CD4-positive, alpha-beta memory T cell (primary cell): ENCODE data around the gene GREM2. TPM values are rescaled to one million over a fixed set of nuclear protein-coding genes. Genes with fewer than 3 reads are reported as not detected.

Source experiments
- CTCF ChIA-PET: fragments of 350-600 bp; sonication (Branson Sonifier 250); formaldehyde crosslinking; loops from one replicate; lab custom pipeline; 2021; ENCODE audit warnings: inconsistent platforms; ENCODE audit not compliant: partially characterized antibody; lab: Charles Lee
- POLR2A ChIA-PET: fragments of 350-600 bp; sonication (Branson Sonifier 250); formaldehyde crosslinking; loops from one replicate; lab custom pipeline; 2021; ENCODE audit not compliant: partially characterized antibody; lab: Charles Lee
- DNase-seq, 5 donors: peaks; one replicate each; pipeline versions ENCODE4 v3.0.0 to v3.0.0-alpha.2; 2020 to 2022; ENCODE audit warnings: mixed read lengths in 1 of 5
- H3K27ac ChIP-seq: one replicate; pipeline ENCODE4 v1.7.0; 2013; ENCODE audit warnings: low read depth, low read length
- H3K27me3 ChIP-seq: 2 replicates; pipeline ENCODE4 v1.7.0; 2013; ENCODE audit warnings: mild to moderate bottlenecking, low read length, moderate library complexity; ENCODE audit not compliant: insufficient read depth
- H3K36me3 ChIP-seq: 2 replicates; pipeline ENCODE4 v1.7.0; 2013; ENCODE audit warnings: mild to moderate bottlenecking, low read length, moderate library complexity; ENCODE audit not compliant: insufficient read depth
- H3K4me1 ChIP-seq: 2 replicates; pipeline ENCODE4 v1.7.0; 2013; ENCODE audit warnings: mild to moderate bottlenecking, low read length, moderate library complexity; ENCODE audit not compliant: insufficient read depth
- H3K4me3 ChIP-seq, 2 donors: one replicate each; pipeline ENCODE4 v1.7.0; 2013; ENCODE audit warnings: low read length in 2 of 2, mild to moderate bottlenecking in 1 of 2
- H3K9me3 ChIP-seq, 2 donors: one replicate each; pipeline ENCODE4 v1.7.0; 2013; ENCODE audit warnings: low read length in 2 of 2, control low read depth in 1 of 2; ENCODE audit not compliant: control insufficient read depth in 1 of 2
- H3K27ac Mint-ChIP-seq, 7 donors: one replicate each; pipeline ENCODE4 v1.8.0; 2020 to 2021; ENCODE audit warnings: mixed read lengths in 7 of 7, mild to moderate bottlenecking in 6 of 7, inconsistent platforms in 3 of 7, moderate library complexity in 3 of 7
- H3K27me3 Mint-ChIP-seq, 2 donors: one replicate each; pipeline ENCODE4 v1.8.0; 2020 to 2021; ENCODE audit warnings: mixed read lengths in 2 of 2
- H3K36me3 Mint-ChIP-seq, 2 donors: one replicate each; pipeline ENCODE4 v1.8.0; 2020 to 2021; ENCODE audit warnings: mixed read lengths in 2 of 2, inconsistent platforms in 1 of 2, mild to moderate bottlenecking in 1 of 2
- H3K4me1 Mint-ChIP-seq, 4 donors: one replicate each; pipeline ENCODE4 v1.8.0; 2020 to 2021; ENCODE audit warnings: mixed read lengths in 4 of 4, mild to moderate bottlenecking in 1 of 4
- H3K4me3 Mint-ChIP-seq, 8 donors: one replicate each; pipeline ENCODE4 v1.8.0; 2020 to 2021; ENCODE audit warnings: mixed read lengths in 8 of 8, mild to moderate bottlenecking in 7 of 8, moderate library complexity in 6 of 8, inconsistent platforms in 3 of 8
- H3K9me3 Mint-ChIP-seq, 8 donors: one replicate each; pipeline ENCODE4 v1.8.0; 2020 to 2021; ENCODE audit warnings: mixed read lengths in 8 of 8, mild to moderate bottlenecking in 5 of 8, inconsistent platforms in 3 of 8, moderate library complexity in 1 of 8
- intact Hi-C: fragments of 100-400 bp; cut with micrococcal nuclease; formaldehyde crosslinking; loops from one replicate; pipeline ENCODE4 v1.15.1; 2023
- polyA plus RNA-seq, 2 donors: library from polyadenylated mRNA; unstranded; fragments of 300-500 nt; fragmentation: Illumina TruSeq; gene quantifications; one replicate each; pipeline ENCODE4 v1.2.3, GENCODE V29; 2021
- total RNA-seq, 2 experiments: library from RNA; stranded (reverse); gene quantifications; one replicate each; pipeline ENCODE4 v1.2.3, GENCODE V29; 2021

The GREM2 gene
- 1 to 10 TPM; 1.6 to 1.8 TPM for total RNA-seq
- 1 to 10 TPM; 2.1 to 2.5 TPM for polyA plus RNA-seq

DNA sequence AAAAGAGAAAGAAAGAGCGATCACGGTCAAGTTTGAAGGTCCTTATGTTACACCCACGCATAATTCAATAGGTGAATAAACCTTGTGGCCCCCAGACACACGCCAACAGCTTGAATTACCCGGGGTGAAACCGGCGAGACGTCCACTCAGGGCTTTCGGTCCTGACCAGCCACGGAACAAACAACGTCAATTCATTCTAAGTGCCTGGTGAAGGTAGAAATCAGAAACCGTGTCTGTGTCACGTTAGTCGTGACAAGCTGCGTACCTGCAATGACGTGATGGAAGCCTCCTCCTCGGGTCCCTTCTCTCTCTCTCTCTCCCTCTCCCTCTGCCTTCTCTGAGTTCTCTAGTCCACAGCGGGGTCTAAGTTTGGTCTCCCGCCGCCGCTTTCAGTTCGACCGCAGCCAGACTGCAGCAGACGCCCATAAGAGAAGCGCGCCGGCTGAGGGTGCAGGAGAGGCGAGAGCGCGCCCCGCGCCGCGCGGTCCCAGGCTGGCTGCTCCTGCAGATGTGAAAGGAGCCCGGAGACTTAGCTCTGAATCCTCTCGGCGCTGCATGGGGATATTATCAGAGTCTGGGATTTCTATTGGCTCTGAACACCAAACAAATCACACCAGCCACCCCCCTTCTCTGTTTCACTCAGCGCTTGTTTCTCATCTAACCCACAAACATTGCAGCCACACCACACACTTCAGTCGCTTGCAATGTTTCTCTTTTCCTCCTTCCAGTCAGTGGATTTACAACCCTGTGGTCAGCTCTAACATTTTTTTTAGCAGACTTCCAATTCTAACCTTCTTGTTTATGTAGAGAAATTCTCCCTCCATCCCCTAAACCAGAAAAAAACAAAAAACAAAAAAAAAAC is at the start of gene GREM2:
Gene GREM2, minus strand, starts transcription at position 537 of the 862 bp plus-strand sequence. CDS start 118,680 bp downstream, outside the sequence.
- peak within 1 kb of the TSS; percentile 72 for H3K27ac ChIP-seq
- H3K9me3 Mint-ChIP-seq, result peaks cover 0 to 3% (median 0%) of the 10 kb centered on the region in 8 donors
- H3K27me3 ChIP-seq, result no peaks in the 10 kb centered on the region
- H3K27ac Mint-ChIP-seq, result peak within 1 kb of the TSS; percentile 90 to 97 (median 94)
- ChIA-PET POLR2A (no interaction called here), CTCF (interaction anchor here (1.0 to 1.2 kb wide), 2 partner anchors 155 to 156 kb away, joined by 3 read pairs; no protein-coding TSS in a partner anchor)
- H3K4me3 Mint-ChIP-seq, result peak within 1 kb of the TSS; percentile 91 to 98 (median 96)
- H3K36me3 Mint-ChIP-seq, result peaks cover 0 to 11% of the 10 kb centered on the region in 2 donors
- intact Hi-C loops, result loop anchor here (1.0 to 5.0 kb wide), 2 partner anchors 36 to 55 kb away; no protein-coding TSS in a partner anchor
- H3K36me3 ChIP-seq, result no peaks in the 10 kb centered on the region
- no peaks in the 10 kb centered on the region for H3K9me3 ChIP-seq
- DNase-seq, result peak; percentile 37 to 67 (median 50)
- H3K4me1 Mint-ChIP-seq, result peaks cover 22 to 66% (median 45%) of the 10 kb centered on the region in 4 donors
- H3K27me3 Mint-ChIP-seq, result peaks cover 0 to 6% of the 10 kb centered on the region in 2 donors
- peaks cover 45% of the 10 kb centered on the region for H3K4me1 ChIP-seq
- H3K4me3 ChIP-seq, result peak within 1 kb of the TSS; percentile 77 to 81

DNA sequence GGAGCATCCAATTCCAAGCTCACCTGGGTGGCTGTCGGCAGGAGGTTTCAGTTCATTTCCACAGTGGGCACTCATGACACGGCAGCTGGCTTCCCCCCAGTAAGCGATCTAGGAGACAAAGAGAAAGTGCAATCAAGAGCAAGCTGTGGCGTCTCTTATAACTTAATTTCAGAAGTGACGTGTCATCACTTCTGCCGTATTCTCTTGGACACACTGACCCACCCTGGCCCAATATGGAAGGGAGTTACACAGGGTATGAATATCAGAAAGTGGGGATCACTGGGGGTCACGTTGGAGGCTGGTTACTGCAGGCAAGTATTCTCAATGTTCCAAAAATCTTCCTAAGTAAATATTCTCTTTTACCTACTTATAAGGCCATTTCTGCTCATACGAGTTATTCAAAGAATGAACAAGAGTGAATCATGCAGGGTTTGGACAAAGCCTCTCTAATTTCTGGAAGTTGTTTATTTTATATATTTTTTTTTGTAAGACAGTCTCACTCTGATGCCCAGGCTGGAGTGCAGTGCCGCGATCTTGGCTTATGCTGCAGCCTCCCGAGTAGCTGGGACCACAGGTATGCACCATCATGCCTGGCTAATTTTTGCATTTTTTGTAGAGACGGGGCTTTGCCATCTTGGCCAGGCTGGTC is 46.5 kb upstream of the GREM2 start:
- ChIA-PET POLR2A (no interaction called here), CTCF (no interaction called here)
- H3K27me3 ChIP-seq, result no peaks in the 10 kb centered on the region
- Mint-ChIP-seq H3K4me1 (no peaks in the 10 kb centered on the region), H3K27ac (no peak overlapping the region), H3K27me3 (peaks cover 0 to 2% of the 10 kb centered on the region in 2 donors), H3K4me3 (no peak overlapping the region), H3K36me3 (no peaks in the 10 kb centered on the region), H3K9me3 (peaks cover 0 to 4% (median 1%) of the 10 kb centered on the region in 8 donors)
- no peak overlapping the region for H3K27ac ChIP-seq
- no peak for DNase-seq
- H3K4me3 ChIP-seq, result no peak overlapping the region
- H3K9me3 ChIP-seq, result no peaks in the 10 kb centered on the region
- H3K36me3 ChIP-seq, result no peaks in the 10 kb centered on the region
- no peaks in the 10 kb centered on the region for H3K4me1 ChIP-seq
- intact Hi-C loops, result no loop called here

DNA sequence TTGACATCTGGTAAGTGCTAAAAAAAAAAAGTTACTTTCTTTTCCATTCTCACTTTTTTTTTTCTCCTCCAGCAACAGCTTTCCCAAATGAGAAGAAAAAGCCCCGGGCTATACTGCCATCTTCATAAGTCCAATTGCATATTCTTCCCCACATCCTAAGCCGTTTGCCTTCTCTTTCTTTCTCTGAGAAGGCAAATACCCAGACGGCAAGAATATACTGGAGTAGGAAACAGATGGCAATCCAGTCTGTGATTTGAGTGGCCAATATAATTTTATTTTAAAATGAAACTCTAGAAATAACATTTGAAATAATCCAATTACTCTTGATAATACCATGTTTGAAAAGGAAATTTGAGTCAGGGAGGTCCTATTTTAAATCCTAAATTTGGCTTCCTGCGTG is 44.6 kb upstream of the GREM2 start:
- Histone ChIP-seq H3K9me3 (no peaks in the 10 kb centered on the region), H3K27me3 (no peaks in the 10 kb centered on the region), H3K27ac (no peak overlapping the region), H3K4me3 (no peak overlapping the region), H3K36me3 (no peaks in the 10 kb centered on the region), H3K4me1 (no peaks in the 10 kb centered on the region)
- H3K36me3 Mint-ChIP-seq, result no peaks in the 10 kb centered on the region
- H3K27ac Mint-ChIP-seq, result no peak overlapping the region
- peaks cover 0 to 2% of the 10 kb centered on the region in 2 donors for H3K27me3 Mint-ChIP-seq
- H3K4me3 Mint-ChIP-seq, result no peak overlapping the region
- peaks cover 0 to 11% (median 5%) of the 10 kb centered on the region in 4 donors for H3K4me1 Mint-ChIP-seq
- ChIA-PET CTCF (no interaction called here), POLR2A (no interaction called here)
- intact Hi-C loops, result no loop called here
- peaks cover 0 to 7% (median 1%) of the 10 kb centered on the region in 8 donors for H3K9me3 Mint-ChIP-seq
- DNase-seq, result no peak

DNA sequence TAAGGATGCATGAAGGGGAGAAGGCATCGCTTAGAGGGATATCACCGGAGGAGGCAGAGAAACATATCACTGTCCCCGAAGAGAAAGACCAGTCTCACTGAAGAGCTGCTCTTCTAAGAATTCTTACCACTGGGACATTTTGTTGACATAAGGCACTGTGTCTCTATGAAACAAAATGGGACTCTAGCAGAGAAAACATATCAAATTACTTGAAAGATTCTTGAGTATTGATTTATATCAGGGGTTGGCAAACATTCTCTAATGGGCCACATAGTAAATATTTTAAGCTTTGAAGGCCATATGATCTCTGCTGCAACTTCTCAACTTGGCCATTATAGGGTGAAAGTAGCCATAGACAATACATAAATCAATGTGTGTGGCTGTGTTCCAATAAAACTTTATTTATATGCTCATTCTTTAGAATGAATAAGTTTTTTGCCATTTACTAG is 41.0 kb upstream of the GREM2 start:
- no peaks in the 10 kb centered on the region for H3K36me3 ChIP-seq
- DNase-seq, result no peak
- Mint-ChIP-seq H3K36me3 (no peaks in the 10 kb centered on the region), H3K27ac (peak overlapping the region in 3 of 7 donors; percentile 1 to 89 (median 40)), H3K4me1 (peaks cover 0 to 11% (median 5%) of the 10 kb centered on the region in 4 donors), H3K4me3 (peak overlapping the region in 3 of 8 donors; percentile 1 to 25 (median 7)), H3K9me3 (peaks cover 0 to 5% (median 0%) of the 10 kb centered on the region in 8 donors), H3K27me3 (peaks cover 0 to 3% of the 10 kb centered on the region in 2 donors)
- CTCF ChIA-PET, result no interaction called here
- H3K4me1 ChIP-seq, result no peaks in the 10 kb centered on the region
- H3K27ac ChIP-seq, result no peak overlapping the region
- H3K4me3 ChIP-seq, result no peak overlapping the region
- POLR2A ChIA-PET, result no interaction called here
- no peaks in the 10 kb centered on the region for H3K27me3 ChIP-seq
- intact Hi-C loops, result no loop called here
- no peaks in the 10 kb centered on the region for H3K9me3 ChIP-seq

DNA sequence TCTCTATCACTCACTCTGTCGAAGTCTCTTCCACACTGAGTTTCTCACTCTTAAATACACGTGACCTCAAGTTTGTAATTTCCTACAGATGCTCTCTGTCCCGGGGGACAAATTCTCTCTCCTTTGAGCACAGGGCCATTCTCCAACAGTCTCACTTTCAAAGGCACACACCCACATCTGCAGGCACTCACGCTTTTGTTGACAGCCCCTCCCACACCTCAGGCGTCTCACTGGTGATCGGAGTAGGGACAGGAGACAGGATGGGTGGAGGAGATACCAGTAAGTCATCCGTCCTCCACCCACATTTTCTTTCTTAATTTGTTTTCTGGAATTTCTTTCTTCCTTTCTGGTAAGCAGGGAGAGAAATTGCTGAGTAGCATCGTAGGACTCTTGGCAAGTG is 40.6 kb upstream of the GREM2 start:
- CTCF ChIA-PET, result no interaction called here
- Histone ChIP-seq H3K27me3 (no peaks in the 10 kb centered on the region), H3K4me3 (no peak overlapping the region), H3K4me1 (no peaks in the 10 kb centered on the region), H3K27ac (no peak overlapping the region), H3K36me3 (no peaks in the 10 kb centered on the region), H3K9me3 (no peaks in the 10 kb centered on the region)
- H3K27ac Mint-ChIP-seq, result peak overlapping the region in 3 of 7 donors; percentile 1 to 89 (median 40)
- no peaks in the 10 kb centered on the region for H3K36me3 Mint-ChIP-seq
- H3K27me3 Mint-ChIP-seq, result peaks cover 0 to 3% of the 10 kb centered on the region in 2 donors
- intact Hi-C loops, result no loop called here
- DNase-seq, result peak in 1 of 5 donors; percentile 9
- H3K4me3 Mint-ChIP-seq, result peak overlapping the region in 4 of 8 donors; percentile 1 to 25 (median 8)
- H3K4me1 Mint-ChIP-seq, result peaks cover 0 to 11% (median 5%) of the 10 kb centered on the region in 4 donors
- H3K9me3 Mint-ChIP-seq, result peaks cover 0 to 6% (median 0%) of the 10 kb centered on the region in 8 donors
- POLR2A ChIA-PET, result no interaction called here

DNA sequence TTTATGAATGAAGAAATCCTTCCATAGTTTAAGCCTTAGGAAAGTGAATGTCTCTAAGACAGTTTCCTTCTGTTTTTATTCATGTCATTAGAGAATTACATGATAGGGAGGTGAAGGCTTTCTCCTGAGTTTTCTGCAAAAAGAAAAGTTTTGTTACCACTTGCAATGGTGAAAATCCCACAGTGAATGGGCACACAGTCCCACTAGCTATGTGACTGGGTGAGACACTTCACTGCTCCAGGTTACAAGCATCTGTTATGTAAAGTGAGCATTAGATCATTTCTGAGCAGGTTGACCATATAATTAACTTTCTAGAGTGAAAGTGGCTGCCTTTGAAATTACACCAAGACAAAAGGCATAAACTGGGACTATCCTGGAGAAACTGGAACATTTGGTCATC is 38.9 kb upstream of the GREM2 start:
- Histone ChIP-seq H3K36me3 (no peaks in the 10 kb centered on the region), H3K4me3 (no peak overlapping the region), H3K4me1 (no peaks in the 10 kb centered on the region), H3K27me3 (no peaks in the 10 kb centered on the region), H3K9me3 (no peaks in the 10 kb centered on the region), H3K27ac (no peak overlapping the region)
- intact Hi-C loops, result no loop called here
- Mint-ChIP-seq H3K4me1 (peaks cover 0 to 11% (median 5%) of the 10 kb centered on the region in 4 donors), H3K4me3 (no peak overlapping the region), H3K27me3 (peaks cover 0 to 1% of the 10 kb centered on the region in 2 donors), H3K36me3 (no peaks in the 10 kb centered on the region), H3K9me3 (peaks cover 0 to 6% (median 0%) of the 10 kb centered on the region in 8 donors), H3K27ac (peak overlapping the region in 1 of 7 donors; percentile 56)
- no peak for DNase-seq
- POLR2A ChIA-PET, result no interaction called here
- CTCF ChIA-PET, result no interaction called here
